H9 (cell line): ENCODE measurements around the gene TMEM255A. TPM values are rescaled to one million over a fixed set of nuclear protein-coding genes. Genes with fewer than 3 reads are reported as not detected.

Experiments
- DNase-seq: peaks from one replicate; pipeline ENCODE4 v3.0.0-alpha.2; 2017
- H2AFZ ChIP-seq: one replicate; pipeline ENCODE4 v1.6.1; 2013; ENCODE audit warnings: mild to moderate bottlenecking, low read length, control low read depth, moderate library complexity
- H2AK5ac ChIP-seq: 2 replicates; pipeline ENCODE4 v1.6.1; 2013; ENCODE audit warnings: low read length, control low read depth, mixed read lengths; ENCODE audit not compliant: insufficient read length
- H2BK120ac ChIP-seq: one replicate; pipeline ENCODE4 v1.6.1; 2013; ENCODE audit warnings: low read depth, mild to moderate bottlenecking, low read length, control low read depth, inconsistent platforms; ENCODE audit not compliant: poor library complexity, severe bottlenecking
- H2BK12ac ChIP-seq: 2 replicates; pipeline ENCODE4 v1.6.1; 2013; ENCODE audit warnings: low read length, control low read depth, mixed read lengths, low read depth; ENCODE audit not compliant: insufficient read length
- H2BK15ac ChIP-seq: 2 replicates; pipeline ENCODE4 v1.6.1; 2013; ENCODE audit warnings: low read depth, low read length, control low read depth
- H2BK20ac ChIP-seq: one replicate; pipeline ENCODE4 v1.6.1; 2013; ENCODE audit warnings: low read depth, mild to moderate bottlenecking, low read length, control low read depth, inconsistent platforms; ENCODE audit not compliant: poor library complexity, severe bottlenecking
- H2BK5ac ChIP-seq: 2 replicates; pipeline ENCODE4 v1.6.1; 2013; ENCODE audit warnings: low read length, control low read depth, mixed read lengths; ENCODE audit not compliant: insufficient read length
- H3K14ac ChIP-seq: 2 replicates; pipeline ENCODE4 v1.6.1; 2013; ENCODE audit warnings: low read length, control low read depth; ENCODE audit not compliant: insufficient read depth
- H3K18ac ChIP-seq: 2 replicates; pipeline ENCODE4 v1.6.1; 2013; ENCODE audit warnings: low read depth, mild to moderate bottlenecking, mixed read lengths, low read length, control low read depth; ENCODE audit not compliant: insufficient read length
- H3K23ac ChIP-seq: 2 replicates; pipeline ENCODE4 v1.6.1; 2013; ENCODE audit warnings: low read length, control low read depth, mixed read lengths, low read depth; ENCODE audit not compliant: insufficient read length
- H3K23me2 ChIP-seq: 2 replicates; pipeline ENCODE4 v1.6.1; 2013; ENCODE audit warnings: low read depth, mild to moderate bottlenecking, mixed read lengths, low read length, control low read depth; ENCODE audit not compliant: insufficient read length, poor library complexity, severe bottlenecking
- H3K27ac ChIP-seq: 2 replicates; pipeline ENCODE4 v1.5.1; 2013; ENCODE audit warnings: low read length, control low read depth, mixed read lengths, low read depth; ENCODE audit not compliant: insufficient read length
- H3K27me3 ChIP-seq: 2 replicates; pipeline ENCODE4 v1.6.1; 2013; ENCODE audit warnings: low read length, control low read depth, inconsistent platforms; ENCODE audit not compliant: insufficient read depth
- H3K4ac ChIP-seq: 2 replicates; pipeline ENCODE4 v1.6.1; 2013; ENCODE audit warnings: low read depth, mild to moderate bottlenecking, control low read depth, inconsistent platforms, low read length, moderate library complexity
- H3K4me1 ChIP-seq: 2 replicates; pipeline ENCODE4 v1.6.1; 2013; ENCODE audit warnings: low read length, control low read depth, inconsistent platforms; ENCODE audit not compliant: insufficient read depth
- H3K4me2 ChIP-seq: 2 replicates; pipeline ENCODE4 v1.6.1; 2013; ENCODE audit warnings: low read length, control low read depth, mixed read lengths; ENCODE audit not compliant: insufficient read length, insufficient read depth
- H3K56ac ChIP-seq: 2 replicates; pipeline ENCODE4 v1.6.1; 2013; ENCODE audit warnings: low read depth, mild to moderate bottlenecking, mixed read lengths, low read length, control low read depth; ENCODE audit not compliant: insufficient read length
- H3K79me1 ChIP-seq: 2 replicates; pipeline ENCODE4 v1.6.1; 2013; ENCODE audit warnings: low read depth, mild to moderate bottlenecking, moderate library complexity, low read length, control low read depth, inconsistent platforms; ENCODE audit not compliant: insufficient read depth, poor library complexity, severe bottlenecking
- H3K79me2 ChIP-seq: 2 replicates; pipeline ENCODE4 v1.6.1; 2013; ENCODE audit warnings: low read length, control low read depth, inconsistent platforms; ENCODE audit not compliant: insufficient read depth
- H3K9ac ChIP-seq: 2 replicates; pipeline ENCODE4 v1.6.1; 2013; ENCODE audit warnings: low read length, control low read depth, mixed read lengths; ENCODE audit not compliant: insufficient read length; ENCODE audit errors: extremely low read depth
- H3K9me3 ChIP-seq: one replicate; pipeline ENCODE4 v1.6.1; 2013; ENCODE audit warnings: low read depth, low read length, inconsistent platforms; ENCODE audit not compliant: control insufficient read depth
- H3T11ph ChIP-seq: one replicate; pipeline ENCODE4 v1.6.1; 2013; ENCODE audit warnings: mild to moderate bottlenecking, low read length, control low read depth, inconsistent platforms
- H4K20me1 ChIP-seq: one replicate; pipeline ENCODE4 v1.6.1; 2013; ENCODE audit not compliant: control insufficient read depth, insufficient read length, insufficient read depth
- H4K5ac ChIP-seq: 2 replicates; pipeline ENCODE4 v1.6.1; 2013; ENCODE audit warnings: low read depth, mild to moderate bottlenecking, mixed read lengths, low read length, control low read depth; ENCODE audit not compliant: insufficient read length
- H4K8ac ChIP-seq: replicated peaks from 2 replicates; pipeline ENCODE4 v1.6.1; 2013; ENCODE audit warnings: low read length, control low read depth, mixed read lengths, low read depth; ENCODE audit not compliant: insufficient read length
- H4K91ac ChIP-seq: 2 replicates; pipeline ENCODE4 v1.6.1; 2013; ENCODE audit warnings: low read depth, mild to moderate bottlenecking, moderate library complexity, mixed read lengths, low read length, control low read depth; ENCODE audit not compliant: insufficient read length
- H3K27ac Mint-ChIP-seq, 3 experiments: 2 replicates in 2 of 3; 3 replicates in 1 of 3; pipeline ENCODE4 v1.8.0; 2020 to 2021; ENCODE audit warnings: mixed read lengths in 3 of 3, mild to moderate bottlenecking in 1 of 3, moderate library complexity in 1 of 3
- H3K27me3 Mint-ChIP-seq: 2 replicates; pipeline ENCODE4 v1.8.0; 2021; ENCODE audit warnings: low read depth, mild to moderate bottlenecking, moderate library complexity, mixed read lengths
- H3K36me3 Mint-ChIP-seq, 3 experiments: 2 replicates in 2 of 3; 3 replicates in 1 of 3; pipeline ENCODE4 v1.8.0; 2020 to 2021; ENCODE audit warnings: low read depth in 3 of 3, mixed read lengths in 3 of 3; ENCODE audit not compliant: insufficient read depth in 1 of 3
- H3K4me1 Mint-ChIP-seq, 2 experiments: 2 replicates each; pipeline ENCODE4 v1.8.0; 2020; ENCODE audit warnings: mixed read lengths in 2 of 2
- H3K4me3 Mint-ChIP-seq, 2 experiments: 2 replicates in 1 of 2; 3 replicates in 1 of 2; pipeline ENCODE4 v1.8.0; 2020 to 2021; ENCODE audit warnings: mild to moderate bottlenecking in 2 of 2, mixed read lengths in 2 of 2, moderate library complexity in 1 of 2
- H3K9me3 Mint-ChIP-seq, 2 experiments: 2 replicates in 1 of 2; 3 replicates in 1 of 2; pipeline ENCODE4 v1.8.0; 2020; ENCODE audit warnings: mild to moderate bottlenecking in 2 of 2, mixed read lengths in 2 of 2, moderate library complexity in 1 of 2
- CTCF ChIP-seq: fragments of 200-600 bp; sonication (generic); conservative IDR thresholded peaks from 3 replicates; pipeline ENCODE4 v1.8.0; 2021; ENCODE audit warnings: antibody characterized with exemption, mild to moderate bottlenecking
- WGBS: extraction: QIAGEN DNeasy Blood & Tissue Kit; methylation state at CpG from one replicate; pipeline ENCODE4 v1.1.7; 2013; ENCODE audit warnings: missing lambda C conversion rate, low lambda C conversion rate, mixed read lengths; ENCODE audit not compliant: insufficient read length; ENCODE audit errors: extremely low coverage; 5-methylcytosine and 5-hydroxymethylcytosine counted together
- total RNA-seq: library from RNA; stranded (reverse); gene quantifications from 2 replicates; pipeline ENCODE4 v1.2.1, GENCODE V29; 2021

The TMEM255A gene
- total RNA-seq, 1 experiment from 2014 or later: 0.77 TPM

GRCh38 chrX:120244395-120244734 is 66.9 kb downstream of the TMEM255A start:
- H3K79me1 ChIP-seq: no peaks in the 10 kb centered on the region
- H3K23ac ChIP-seq: no peak overlapping the region
- H2BK120ac ChIP-seq: no peak overlapping the region
- H2AFZ ChIP-seq: no peak overlapping the region
- Mint-ChIP-seq H3K36me3 (peaks cover 0 to 2% (median 0%) of the 10 kb centered on the region in 3 experiments; a peak in 3 of 7 replicates), H3K27me3 (peaks cover 18% of the 10 kb centered on the region), H3K9me3 (peaks cover 41 to 57% of the 10 kb centered on the region in 2 experiments), H3K4me1 (peaks cover 5 to 9% of the 10 kb centered on the region in 2 experiments; a peak in 3 of 4 replicates), H3K4me3 (peak overlapping the region; percentile 81 to 92), H3K27ac (peak overlapping the region; percentile 2 to 96 (median 50); a peak in 5 of 7 replicates)
- no peak for DNase-seq
- no peak overlapping the region for H3T11ph ChIP-seq
- peak overlapping the region; percentile 67 for H3K14ac ChIP-seq
- peak overlapping the region; percentile 73 for H3K9ac ChIP-seq
- peak overlapping the region; percentile 11 for H3K27ac ChIP-seq
- H2BK5ac ChIP-seq: no peak overlapping the region
- H3K23me2 ChIP-seq: no peaks in the 10 kb centered on the region
- H3K56ac ChIP-seq: no peak overlapping the region
- H4K5ac ChIP-seq: no peak overlapping the region
- WGBS: no CpG with 5 or more reads among the region's 16 CpGs
- peaks cover 12% of the 10 kb centered on the region for H3K9me3 ChIP-seq
- no peak for TF ChIP-seq CTCF
- no peaks in the 10 kb centered on the region for H3K4me1 ChIP-seq
- no peak overlapping the region for H2AK5ac ChIP-seq
- peak overlapping the region; percentile 49 for H3K18ac ChIP-seq
- no peaks in the 10 kb centered on the region for H3K79me2 ChIP-seq
- H4K20me1 ChIP-seq: no peaks in the 10 kb centered on the region
- no peak overlapping the region for H4K91ac ChIP-seq
- H3K4ac ChIP-seq: no peak overlapping the region
- peak overlapping the region; percentile 56 for H3K4me2 ChIP-seq
- H2BK12ac ChIP-seq: no peak overlapping the region
- no peak overlapping the region for H2BK15ac ChIP-seq
- H4K8ac ChIP-seq: peak overlapping the region; percentile 23
- H2BK20ac ChIP-seq: no peak overlapping the region
- H3K27me3 ChIP-seq: no peaks in the 10 kb centered on the region
